T-helper 22 cell (primary cell): Measurements from ENCODE around the gene EDN3.

ENCODE experiments used
- DNase-seq: peaks from one replicate; pipeline ENCODE4 v3.0.0-alpha.2; 2020; ENCODE audit warnings: low read depth

Gene EDN3

GRCh38 chr20:59365611-59366285, 65.3 kb downstream of the EDN3 start:
- DNase-seq = no peak

GRCh38 chr20:59371431-59371830, 71.0 kb downstream of the EDN3 start:
- no peak for DNase-seq

GRCh38 chr20:59374261-59374660, 73.8 kb downstream of the EDN3 start:
- no peak for DNase-seq

GRCh38 chr20:59375541-59375940, 75.1 kb downstream of the EDN3 start:
- no peak for DNase-seq
